HG03354 (cell line): ENCODE data around the gene FCER1G.

Experiments
- ATAC-seq: cut with Tn5 transposase; IDR thresholded peaks from one replicate; pipeline ENCODE4 v1.9.1; 2021; ENCODE audit warnings: mild to moderate bottlenecking; ENCODE audit not compliant: unreplicated experiment, poor library complexity, severe bottlenecking

Gene FCER1G

DNA sequence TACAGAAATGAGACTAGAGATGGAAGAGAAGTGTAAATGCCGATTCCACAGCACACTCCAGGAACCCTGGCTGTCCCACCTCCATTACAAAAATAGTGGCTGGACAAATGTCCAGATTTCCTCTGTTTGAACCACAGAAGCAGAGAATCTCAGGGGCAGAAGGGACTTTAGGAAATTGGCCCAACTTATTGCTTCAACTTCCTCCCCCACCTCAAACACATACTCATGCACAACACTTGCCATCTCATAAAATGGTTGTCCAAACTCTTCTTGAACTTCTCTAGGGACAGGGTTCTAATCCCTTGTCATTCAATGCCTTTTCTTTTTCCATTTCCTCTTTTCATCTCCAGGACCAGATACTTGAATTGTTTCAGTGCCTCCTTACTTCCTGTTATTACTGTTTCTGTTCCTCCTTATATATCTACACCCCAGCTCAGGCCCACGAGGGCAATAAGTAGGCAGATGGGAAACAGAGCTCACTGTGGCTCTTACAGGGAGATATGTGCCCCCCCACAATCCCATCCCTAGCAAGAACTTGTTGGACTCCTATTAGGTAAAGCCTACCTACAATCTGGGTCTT, 29.3 kb upstream of the FCER1G start:
- peak; percentile 25 for ATAC-seq

GRCh38 chr1:161187311-161187710, 27.8 kb upstream of the FCER1G start:
- ATAC-seq: no peak

GRCh38 chr1:161188381-161188780, 26.7 kb upstream of the FCER1G start:
- no peak for ATAC-seq

DNA sequence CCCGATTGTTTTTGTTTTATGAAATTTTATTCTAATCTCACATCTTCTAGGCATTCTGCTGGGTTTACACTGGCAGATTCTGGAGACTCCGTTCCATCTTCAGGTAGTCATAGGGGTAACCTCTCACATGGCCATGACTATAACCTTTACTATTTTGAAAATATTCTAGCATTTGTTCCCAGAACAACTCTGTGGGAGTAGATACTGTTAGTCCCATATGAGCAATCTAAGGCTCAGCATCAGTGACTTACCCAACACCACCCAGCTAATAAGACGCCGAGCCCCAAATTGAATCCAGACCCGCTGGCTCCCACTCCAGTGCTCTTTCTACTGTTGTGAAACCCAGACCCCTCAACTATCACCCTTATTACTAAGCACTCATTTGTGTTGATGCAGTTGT, 26.1 kb upstream of the FCER1G start:
- ATAC-seq: no peak

GRCh38 chr1:161190962-161191521, 24.1 kb upstream of the FCER1G start:
- ATAC-seq: no peak

DNA sequence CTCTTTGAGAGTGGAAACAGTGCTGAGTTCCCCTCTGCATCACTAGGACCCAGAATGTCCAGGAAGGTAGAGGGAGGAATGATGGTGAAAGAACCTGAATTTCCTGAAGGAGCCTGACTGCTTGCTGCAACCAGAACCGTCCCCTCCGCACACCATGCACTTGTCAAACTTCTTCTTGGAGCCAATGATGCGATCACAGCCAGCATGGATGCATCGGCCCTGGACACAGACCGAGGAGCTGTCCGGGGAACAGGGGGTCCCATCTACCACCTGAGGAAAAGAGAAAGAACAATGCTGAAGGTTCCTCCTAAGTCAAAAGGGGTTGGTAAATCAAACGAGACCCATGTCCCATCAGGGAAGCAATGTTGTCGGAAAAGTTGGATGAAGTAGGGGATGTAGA, 23.1 kb upstream of the FCER1G start:
- ATAC-seq: no peak

GRCh38 chr1:161192476-161193465, 22.3 kb upstream of the FCER1G start:
- peak; percentile 78 for ATAC-seq

DNA sequence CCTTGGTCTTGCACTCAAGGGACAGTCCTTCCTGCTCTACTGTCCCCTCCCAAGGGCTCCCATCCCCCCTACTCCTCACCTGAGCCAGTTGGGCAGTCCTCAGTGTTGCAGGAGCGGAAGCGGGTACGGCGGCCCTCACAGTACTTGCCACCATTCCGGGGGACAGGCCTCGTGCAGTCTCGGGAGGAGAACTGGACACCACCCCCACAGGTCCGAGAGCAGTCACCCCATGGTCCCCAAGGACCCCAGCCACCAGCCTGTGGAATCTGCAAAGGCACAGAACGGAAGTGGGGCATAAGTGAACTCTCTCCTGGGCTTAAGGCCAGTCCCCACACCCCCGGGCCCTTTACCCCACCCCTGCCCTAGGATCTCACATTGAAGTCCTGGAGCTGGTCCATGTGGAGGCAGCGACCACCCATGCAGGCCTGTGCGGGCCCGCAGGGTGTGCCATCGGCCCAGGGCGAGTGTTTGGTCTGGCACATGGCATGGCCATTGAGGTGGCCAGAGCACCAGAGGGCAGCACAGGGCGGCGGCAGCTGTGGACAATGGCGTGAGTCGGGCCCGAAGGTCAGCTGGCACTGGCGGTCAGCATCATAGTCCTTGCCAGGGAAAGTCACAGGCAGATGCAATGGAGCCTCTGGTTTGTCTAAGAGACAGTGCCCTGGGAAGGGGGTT, 21.4 kb upstream of the FCER1G start:
- ATAC-seq: no peak

GRCh38 chr1:161195171-161195570, 19.9 kb upstream of the FCER1G start:
- peak; percentile 47 for ATAC-seq

- ATAC-seq: no peak
Measured at GRCh38 chr1:161196111-161196510, 19.0 kb upstream of the FCER1G start.

- no peak for ATAC-seq
Measured at GRCh38 chr1:161196521-161197451, 18.3 kb upstream of the FCER1G start.

DNA sequence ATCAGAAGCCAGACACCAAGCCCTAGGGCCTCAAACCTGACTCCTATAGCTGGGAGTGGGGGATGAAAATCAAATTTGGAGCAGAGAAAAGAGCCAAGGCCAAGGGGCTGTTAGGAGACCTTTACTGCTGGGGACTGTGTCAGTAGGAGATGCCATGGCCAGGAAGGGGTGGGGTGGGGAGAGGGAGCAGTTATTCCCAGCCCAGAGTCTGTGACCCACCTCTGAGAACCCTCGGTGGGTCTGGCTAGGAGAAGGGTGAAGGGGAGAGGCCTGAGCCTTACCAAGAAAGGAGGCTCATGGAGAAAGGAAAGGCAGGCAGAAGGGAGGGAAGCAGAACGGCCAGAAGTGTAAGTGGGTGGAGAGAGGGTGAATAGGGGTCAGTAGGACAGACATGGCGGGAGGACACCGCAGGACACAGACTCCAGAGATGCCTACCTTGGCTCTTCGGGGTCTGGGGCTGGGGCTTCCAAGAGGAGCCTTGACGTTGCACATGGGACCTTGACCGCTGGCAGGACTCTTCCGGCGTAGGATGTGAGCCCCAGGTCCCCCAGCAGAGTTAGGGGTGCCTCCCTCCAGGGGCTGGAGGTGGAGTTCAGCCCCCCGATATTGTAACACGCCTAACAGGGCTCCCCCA, 17.4 kb upstream of the FCER1G start:
- ATAC-seq: no peak

DNA sequence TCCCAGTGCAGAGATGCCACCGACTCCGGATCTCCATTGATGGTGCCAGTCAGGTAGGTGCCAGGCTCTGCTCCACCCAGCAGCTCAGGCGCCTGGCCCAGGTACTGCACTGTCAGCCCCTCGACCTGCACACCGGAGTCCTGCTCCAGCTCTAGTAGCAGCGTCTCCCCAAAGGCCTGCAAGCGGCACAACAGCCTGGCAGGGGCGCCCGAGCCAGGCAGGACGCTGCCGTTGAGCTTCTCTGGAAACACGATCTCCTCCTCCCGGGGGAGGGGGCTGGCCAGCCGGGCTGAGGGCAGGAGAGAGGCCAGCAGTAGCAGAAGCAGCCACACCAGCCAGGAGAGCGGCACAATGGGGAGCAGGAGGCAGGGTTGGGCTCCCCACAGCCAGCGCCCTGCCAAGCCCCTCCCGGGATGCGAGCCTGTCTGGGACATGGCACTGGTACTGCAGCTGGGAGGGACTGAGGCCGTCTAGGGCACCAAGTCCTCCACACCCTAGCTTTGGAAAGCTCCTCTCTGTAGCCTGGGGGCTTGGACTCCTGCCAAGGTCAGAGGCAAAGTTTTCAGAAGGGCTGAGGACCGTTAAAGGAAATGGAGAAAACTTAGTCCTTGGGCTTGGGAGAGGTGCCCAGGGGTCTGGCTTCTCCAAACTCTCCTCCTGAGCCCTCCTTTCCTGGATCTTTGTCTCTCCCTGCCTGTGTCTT, 16.8 kb upstream of the FCER1G start:
- ATAC-seq: no peak

- ATAC-seq: no peak
Measured at GRCh38 chr1:161198897-161199431, 16.1 kb upstream of the FCER1G start, which contains the start of gene ADAMTS4. ADAMTS4 (minus strand) TSS chr1:161199054; CDS start chr1:161198627, 427 bp downstream.

- no peak for ATAC-seq
Measured at GRCh38 chr1:161199506-161200139, 15.5 kb upstream of the FCER1G start.

DNA sequence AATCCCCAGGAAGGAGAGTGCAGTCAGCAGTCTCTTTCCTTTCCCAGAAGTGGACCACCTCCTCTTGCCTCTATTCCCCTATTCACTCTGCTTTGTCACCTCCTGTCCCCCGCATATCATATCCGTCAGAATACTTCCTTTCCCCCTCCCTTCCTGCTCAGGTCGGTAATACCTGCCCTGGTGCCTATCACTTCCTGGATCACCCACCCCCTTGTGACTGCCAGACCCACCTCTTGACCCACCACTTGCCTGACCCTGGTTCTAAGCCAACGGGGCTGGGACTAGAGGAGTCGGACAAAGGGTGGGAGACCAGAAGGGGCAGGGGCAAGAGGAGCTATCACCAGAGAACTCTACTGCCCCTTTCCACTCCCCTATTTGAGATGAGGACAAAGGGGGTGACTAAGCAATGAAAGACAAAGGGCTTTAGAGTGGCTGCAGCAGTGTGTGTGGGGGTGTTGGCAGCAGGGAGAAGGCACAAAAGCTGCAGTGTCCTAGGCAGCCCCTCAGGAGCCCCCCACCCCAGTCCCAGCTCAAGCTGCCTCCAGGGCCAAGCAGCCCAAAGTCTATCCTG, 14.6 kb upstream of the FCER1G start:
- no peak for ATAC-seq
